Mesendoderm (in vitro differentiated cells): ENCODE results near the gene GCC1.

Experiments used
- DNase-seq: peaks from one replicate; pipeline ENCODE4 v3.0.0; 2013
- H2AK5ac ChIP-seq: 2 replicates; pipeline ENCODE4 v1.6.1; 2013; ENCODE audit warnings: low read length, inconsistent platforms
- H2BK120ac ChIP-seq: 2 replicates; pipeline ENCODE4 v1.6.1; 2013; ENCODE audit warnings: low read depth, mild to moderate bottlenecking, low read length, moderate library complexity, mixed read lengths
- H2BK15ac ChIP-seq: replicated peaks from 2 replicates; pipeline ENCODE4 v1.6.1; 2013; ENCODE audit warnings: low read depth, mild to moderate bottlenecking, moderate library complexity
- H2BK5ac ChIP-seq: 2 replicates; pipeline ENCODE4 v1.6.1; 2013; ENCODE audit warnings: low read length, inconsistent platforms
- H3K18ac ChIP-seq: 2 replicates; pipeline ENCODE4 v1.6.1; 2013; ENCODE audit warnings: mild to moderate bottlenecking, low read length, mixed read lengths
- H3K23ac ChIP-seq: one replicate; pipeline ENCODE4 v1.6.1; 2013; ENCODE audit warnings: low read length
- H3K27ac ChIP-seq: 2 replicates; pipeline ENCODE4 v1.5.1; 2013; ENCODE audit warnings: low read depth, mild to moderate bottlenecking, inconsistent platforms, low read length, moderate library complexity
- H3K27me3 ChIP-seq: 2 replicates; pipeline ENCODE4 v1.6.1; 2013; ENCODE audit warnings: low read length, control low read depth, mild to moderate bottlenecking, inconsistent platforms; ENCODE audit not compliant: insufficient read depth, poor library complexity
- H3K36me3 ChIP-seq: 2 replicates; pipeline ENCODE4 v1.6.1; 2013; ENCODE audit warnings: low read length, inconsistent platforms; ENCODE audit not compliant: control insufficient read depth, insufficient read depth
- H3K4ac ChIP-seq: one replicate; pipeline ENCODE4 v1.6.1; 2013; ENCODE audit warnings: low read depth, mild to moderate bottlenecking, low read length, moderate library complexity
- H3K4me1 ChIP-seq: 2 replicates; pipeline ENCODE4 v1.6.1; 2013; ENCODE audit warnings: low read depth, low read length, inconsistent platforms; ENCODE audit not compliant: control insufficient read depth
- H3K4me2 ChIP-seq: 2 replicates; pipeline ENCODE4 v1.6.1; 2013; ENCODE audit warnings: low read length
- H3K4me3 ChIP-seq: 2 replicates; pipeline ENCODE4 v1.5.1; 2013; ENCODE audit warnings: mild to moderate bottlenecking, low read length
- H3K56ac ChIP-seq: one replicate; pipeline ENCODE4 v1.6.1; 2013; ENCODE audit warnings: low read length
- H3K79me1 ChIP-seq: 2 replicates; pipeline ENCODE4 v1.6.1; 2013; ENCODE audit warnings: low read length, inconsistent platforms
- H3K79me2 ChIP-seq: 2 replicates; pipeline ENCODE4 v1.6.1; 2013; ENCODE audit warnings: mild to moderate bottlenecking, low read length; ENCODE audit not compliant: control insufficient read depth, insufficient read depth
- H3K9ac ChIP-seq: 2 replicates; pipeline ENCODE4 v1.6.1; 2013; ENCODE audit warnings: low read length, inconsistent platforms
- H4K5ac ChIP-seq: one replicate; pipeline ENCODE4 v1.6.1; 2013; ENCODE audit warnings: low read length
- H4K8ac ChIP-seq: one replicate; pipeline ENCODE4 v1.6.1; 2013; ENCODE audit warnings: low read depth, mild to moderate bottlenecking, control low read depth, low read length, moderate library complexity
- WGBS: extraction: QIAGEN DNeasy Blood & Tissue Kit; methylation state at CpG from one replicate; pipeline ENCODE4 v1.1.7; 2013; ENCODE audit warnings: low lambda C conversion rate, missing lambda C conversion rate; ENCODE audit not compliant: insufficient coverage; ENCODE audit errors: extremely low coverage; 5-methylcytosine and 5-hydroxymethylcytosine counted together

The GCC1 gene

DNA sequence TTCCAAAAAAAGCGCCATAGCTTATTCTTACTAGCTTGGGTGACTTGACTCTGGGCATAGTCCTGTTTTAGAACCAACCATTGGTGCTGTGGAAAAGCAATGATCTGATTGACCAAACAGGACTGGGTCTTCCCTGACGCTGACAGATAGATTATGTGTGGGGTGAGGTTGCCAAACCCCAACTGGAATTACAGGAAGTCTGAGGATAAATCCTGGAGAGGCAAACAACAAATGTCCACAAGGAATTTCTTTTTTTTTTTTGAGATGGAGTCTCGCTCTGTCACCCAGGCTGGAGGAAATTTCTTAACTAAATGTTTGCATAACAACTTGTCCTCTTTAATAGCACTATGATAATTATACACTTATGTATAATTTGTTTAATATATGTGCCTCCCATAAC is 19.2 kb downstream of the GCC1 start:
- H3K56ac ChIP-seq, result no peak overlapping the region
- no peak overlapping the region for H4K5ac ChIP-seq
- no peaks in the 10 kb centered on the region for H3K36me3 ChIP-seq
- WGBS, result no CpG with 5 or more reads among the region's 3 CpGs
- H3K27ac ChIP-seq, result no peak overlapping the region
- no peaks in the 10 kb centered on the region for H3K79me1 ChIP-seq
- no peak overlapping the region for H3K4me2 ChIP-seq
- no peaks in the 10 kb centered on the region for H3K79me2 ChIP-seq
- no peak for DNase-seq
- no peak overlapping the region for H4K8ac ChIP-seq
- H3K9ac ChIP-seq, result no peak overlapping the region
- no peak overlapping the region for H3K18ac ChIP-seq
- no peak overlapping the region for H2BK15ac ChIP-seq
- no peak overlapping the region for H2AK5ac ChIP-seq
- H3K23ac ChIP-seq, result no peak overlapping the region
- no peak overlapping the region for H3K4me3 ChIP-seq
- H3K4ac ChIP-seq, result no peak overlapping the region
- H2BK120ac ChIP-seq, result no peak overlapping the region
- H2BK5ac ChIP-seq, result no peak overlapping the region
- H3K4me1 ChIP-seq, result no peaks in the 10 kb centered on the region
- H3K27me3 ChIP-seq, result no peaks in the 10 kb centered on the region

DNA sequence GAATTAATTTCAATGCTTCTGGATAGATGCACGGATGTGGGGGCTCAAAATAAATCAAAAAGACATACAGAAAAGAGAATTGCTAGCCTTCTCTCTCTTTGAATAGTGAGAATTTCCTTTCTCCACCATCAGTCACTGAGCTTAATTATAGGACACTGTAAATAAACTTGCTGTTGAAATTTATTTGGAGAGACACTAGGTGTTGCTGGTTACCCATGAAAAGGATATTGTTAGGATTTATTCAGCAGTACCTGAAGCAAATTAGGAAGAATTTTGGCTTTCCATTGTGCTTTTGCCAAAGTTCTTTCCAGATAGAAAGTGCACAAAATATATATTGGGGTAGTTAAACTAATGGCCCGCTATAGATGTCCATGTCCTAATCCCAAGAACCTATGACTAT is 27.6 kb downstream of the GCC1 start:
- H2BK5ac ChIP-seq, result no peak overlapping the region
- no peaks in the 10 kb centered on the region for H3K79me1 ChIP-seq
- H4K8ac ChIP-seq, result no peak overlapping the region
- H3K4me1 ChIP-seq, result no peaks in the 10 kb centered on the region
- no peak overlapping the region for H2BK120ac ChIP-seq
- no peak overlapping the region for H2AK5ac ChIP-seq
- no peak overlapping the region for H3K23ac ChIP-seq
- H3K27ac ChIP-seq, result no peak overlapping the region
- H3K4me2 ChIP-seq, result no peak overlapping the region
- H3K9ac ChIP-seq, result no peak overlapping the region
- no peak for DNase-seq
- no peak overlapping the region for H3K56ac ChIP-seq
- no peak overlapping the region for H2BK15ac ChIP-seq
- no peak overlapping the region for H3K4ac ChIP-seq
- H3K27me3 ChIP-seq, result no peaks in the 10 kb centered on the region
- no peaks in the 10 kb centered on the region for H3K36me3 ChIP-seq
- no CpG with 5 or more reads among the region's 2 CpGs for WGBS
- H3K18ac ChIP-seq, result no peak overlapping the region
- H3K4me3 ChIP-seq, result no peak overlapping the region
- H3K79me2 ChIP-seq, result no peaks in the 10 kb centered on the region
- H4K5ac ChIP-seq, result no peak overlapping the region

DNA sequence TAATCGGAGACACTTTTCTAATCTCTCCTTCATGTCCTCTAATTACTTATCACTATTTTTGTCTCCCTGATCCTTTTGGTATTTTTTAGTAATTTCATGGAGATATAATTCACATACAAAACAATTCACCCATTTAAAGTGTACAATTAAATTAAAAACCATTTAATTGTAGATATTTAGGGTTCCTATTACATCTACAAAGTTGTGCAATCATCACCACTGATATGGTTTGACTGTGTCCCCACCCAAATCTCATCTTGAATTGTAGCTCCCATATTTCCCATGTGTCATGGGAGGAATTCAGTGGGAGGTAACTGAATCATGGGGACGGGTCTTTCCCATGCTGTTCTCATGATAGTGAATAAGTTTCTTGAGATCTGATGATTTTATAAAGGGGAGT is 29.0 kb downstream of the GCC1 start:
- Histone ChIP-seq H3K18ac (no peak overlapping the region), H3K79me1 (no peaks in the 10 kb centered on the region), H2BK15ac (no peak overlapping the region), H3K27ac (no peak overlapping the region), H4K8ac (no peak overlapping the region), H2BK120ac (no peak overlapping the region), H3K23ac (no peak overlapping the region), H3K4me3 (no peak overlapping the region), H2AK5ac (no peak overlapping the region), H3K4ac (no peak overlapping the region), H3K9ac (no peak overlapping the region), H2BK5ac (no peak overlapping the region), H4K5ac (no peak overlapping the region), H3K4me1 (no peaks in the 10 kb centered on the region), H3K79me2 (no peaks in the 10 kb centered on the region), H3K4me2 (no peak overlapping the region), H3K36me3 (no peaks in the 10 kb centered on the region), H3K56ac (no peak overlapping the region), H3K27me3 (no peaks in the 10 kb centered on the region)
- no peak for DNase-seq
- WGBS, result no CpG with 5 or more reads among the region's 2 CpGs

DNA sequence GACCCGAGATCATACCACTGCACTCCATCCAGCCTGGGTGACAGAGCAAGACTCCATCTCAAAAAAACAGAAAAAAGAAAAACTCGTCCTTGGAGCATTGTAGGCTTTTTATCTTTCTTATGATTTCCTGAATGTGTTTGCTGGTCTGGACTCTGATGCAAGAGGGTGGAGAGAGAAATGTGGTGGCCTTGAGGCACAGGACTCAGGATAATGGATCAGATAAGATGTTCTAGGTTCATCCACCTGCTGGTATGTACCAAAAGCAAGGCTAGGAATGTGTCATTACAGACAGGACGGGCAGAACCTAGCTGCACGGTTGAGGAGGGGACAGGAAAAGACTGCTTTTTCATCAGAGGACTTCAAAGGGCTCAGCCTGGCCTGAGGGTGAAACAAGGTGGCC is 33.5 kb downstream of the GCC1 start:
- Histone ChIP-seq H3K4me2 (no peak overlapping the region), H3K23ac (no peak overlapping the region), H3K4ac (no peak overlapping the region), H3K27me3 (no peaks in the 10 kb centered on the region), H2BK15ac (no peak overlapping the region), H3K27ac (no peak overlapping the region), H3K36me3 (no peaks in the 10 kb centered on the region), H2BK5ac (no peak overlapping the region), H3K4me1 (no peaks in the 10 kb centered on the region), H3K9ac (no peak overlapping the region), H2BK120ac (no peak overlapping the region), H4K8ac (no peak overlapping the region), H4K5ac (no peak overlapping the region), H3K79me1 (no peaks in the 10 kb centered on the region), H3K18ac (no peak overlapping the region), H3K4me3 (no peak overlapping the region), H3K56ac (no peak overlapping the region), H3K79me2 (no peaks in the 10 kb centered on the region), H2AK5ac (no peak overlapping the region)
- DNase-seq, result no peak
- WGBS, result no CpG with 5 or more reads among the region's 4 CpGs

DNA sequence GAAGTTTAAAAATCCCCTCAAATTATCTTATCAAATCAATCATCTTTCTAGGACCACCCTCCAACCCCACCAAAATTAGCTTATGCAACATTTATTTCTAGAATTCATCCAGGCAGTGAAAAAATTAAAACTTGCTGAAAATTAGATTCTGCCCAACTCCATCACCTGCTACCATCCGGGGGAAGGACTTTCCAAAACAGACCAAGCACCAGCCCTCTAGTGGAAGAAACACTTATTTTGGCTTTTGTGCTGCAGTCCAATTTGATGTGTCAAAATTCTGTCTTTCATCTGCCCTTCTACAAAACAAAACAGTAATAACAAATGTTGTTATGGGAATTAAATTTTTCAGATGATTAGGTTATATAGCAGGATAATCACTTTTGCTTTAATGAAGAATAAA is 35.1 kb downstream of the GCC1 start:
- Histone ChIP-seq H2BK5ac (no peak overlapping the region), H3K4me2 (no peak overlapping the region), H3K79me2 (no peaks in the 10 kb centered on the region), H2BK15ac (no peak overlapping the region), H3K36me3 (no peaks in the 10 kb centered on the region), H3K4ac (no peak overlapping the region), H3K4me3 (no peak overlapping the region), H3K27ac (no peak overlapping the region), H3K79me1 (no peaks in the 10 kb centered on the region), H3K18ac (no peak overlapping the region), H3K4me1 (no peaks in the 10 kb centered on the region), H3K9ac (no peak overlapping the region), H3K27me3 (no peaks in the 10 kb centered on the region), H4K5ac (no peak overlapping the region), H4K8ac (no peak overlapping the region), H2AK5ac (no peak overlapping the region), H3K23ac (no peak overlapping the region), H3K56ac (no peak overlapping the region), H2BK120ac (no peak overlapping the region)
- no peak for DNase-seq
- no CpG with 5 or more reads among the region's 1 CpG for WGBS

DNA sequence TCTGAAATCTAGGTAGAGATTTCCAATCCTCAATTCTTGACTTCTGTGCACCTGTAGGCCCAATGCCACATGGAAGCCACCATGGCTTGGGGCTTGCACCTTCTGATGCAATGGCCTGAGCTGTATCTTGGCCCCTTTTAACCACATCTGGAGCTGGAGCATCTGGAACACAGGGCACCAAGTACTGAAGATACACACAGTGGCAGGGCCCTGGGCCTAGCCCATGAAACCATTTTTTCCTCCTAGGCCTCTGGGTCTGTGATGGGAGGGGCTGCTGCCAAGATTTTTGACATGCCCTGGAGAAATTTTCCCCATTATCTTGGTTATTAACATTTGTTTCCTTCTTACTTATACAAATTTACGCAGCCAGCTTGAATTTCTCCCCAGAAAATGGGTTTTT is 39.1 kb downstream of the GCC1 start:
- H3K79me1 ChIP-seq, result no peaks in the 10 kb centered on the region
- H3K23ac ChIP-seq, result no peak overlapping the region
- H3K36me3 ChIP-seq, result no peaks in the 10 kb centered on the region
- no peak overlapping the region for H4K5ac ChIP-seq
- H3K27me3 ChIP-seq, result no peaks in the 10 kb centered on the region
- H3K9ac ChIP-seq, result no peak overlapping the region
- H2BK5ac ChIP-seq, result no peak overlapping the region
- H2BK15ac ChIP-seq, result no peak overlapping the region
- H3K56ac ChIP-seq, result no peak overlapping the region
- H2BK120ac ChIP-seq, result no peak overlapping the region
- H3K27ac ChIP-seq, result no peak overlapping the region
- no peak for DNase-seq
- H3K79me2 ChIP-seq, result no peaks in the 10 kb centered on the region
- H3K18ac ChIP-seq, result no peak overlapping the region
- H3K4me3 ChIP-seq, result no peak overlapping the region
- no peak overlapping the region for H4K8ac ChIP-seq
- H3K4me2 ChIP-seq, result no peak overlapping the region
- H3K4ac ChIP-seq, result no peak overlapping the region
- WGBS, result no CpG with 5 or more reads among the region's 1 CpG
- H2AK5ac ChIP-seq, result no peak overlapping the region
- H3K4me1 ChIP-seq, result no peaks in the 10 kb centered on the region
